DND-41 (cell line): Measurements from ENCODE around the gene ZNF138.
"Not testable (repeated sequence)": the region's sequence is repeated elsewhere in the genome, so short reads cannot be mapped to it uniquely, and the experiment has no call there.

Experiments used
- EZH2 ChIP-seq: IDR thresholded peaks from 3 replicates; pipeline ENCODE4 v1.6.1; 2012; ENCODE audit warnings: borderline replicate concordance, low read depth, mild to moderate bottlenecking, moderate library complexity, low read length, inconsistent platforms; ENCODE audit not compliant: severe bottlenecking
- TF ChIP-seq, protein P1 (sequence below): IDR thresholded peaks from 2 replicates; pipeline ENCODE4 v1.5.1; 2012; ENCODE audit warnings: borderline replicate concordance, low read length, moderate library complexity, mild to moderate bottlenecking; ENCODE audit not compliant: poor library complexity, severe bottlenecking; ENCODE audit errors: extremely low read depth

DNA sequence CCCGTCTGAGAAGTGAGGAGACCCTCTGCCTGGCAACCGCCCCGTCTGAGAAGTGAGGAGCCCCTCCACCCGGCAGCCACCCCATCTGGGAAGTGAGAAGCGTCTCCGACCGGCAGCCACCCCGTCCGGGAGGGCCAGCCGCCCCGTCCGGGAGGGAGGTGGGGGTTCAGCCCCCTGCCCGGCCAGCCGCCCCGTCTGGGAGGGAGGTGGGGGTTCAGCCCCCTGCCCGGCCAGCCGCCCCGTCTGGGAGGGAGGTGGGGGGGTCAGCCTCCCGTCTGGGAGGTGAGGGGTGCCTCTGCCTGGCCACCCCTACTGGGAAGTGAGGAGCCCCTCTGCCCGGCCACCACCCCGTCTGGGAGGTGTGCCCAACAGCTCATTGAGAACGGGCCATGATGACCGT lies 9.4 kb upstream of the ZNF138 start:
- TF ChIP-seq, protein P1, sequence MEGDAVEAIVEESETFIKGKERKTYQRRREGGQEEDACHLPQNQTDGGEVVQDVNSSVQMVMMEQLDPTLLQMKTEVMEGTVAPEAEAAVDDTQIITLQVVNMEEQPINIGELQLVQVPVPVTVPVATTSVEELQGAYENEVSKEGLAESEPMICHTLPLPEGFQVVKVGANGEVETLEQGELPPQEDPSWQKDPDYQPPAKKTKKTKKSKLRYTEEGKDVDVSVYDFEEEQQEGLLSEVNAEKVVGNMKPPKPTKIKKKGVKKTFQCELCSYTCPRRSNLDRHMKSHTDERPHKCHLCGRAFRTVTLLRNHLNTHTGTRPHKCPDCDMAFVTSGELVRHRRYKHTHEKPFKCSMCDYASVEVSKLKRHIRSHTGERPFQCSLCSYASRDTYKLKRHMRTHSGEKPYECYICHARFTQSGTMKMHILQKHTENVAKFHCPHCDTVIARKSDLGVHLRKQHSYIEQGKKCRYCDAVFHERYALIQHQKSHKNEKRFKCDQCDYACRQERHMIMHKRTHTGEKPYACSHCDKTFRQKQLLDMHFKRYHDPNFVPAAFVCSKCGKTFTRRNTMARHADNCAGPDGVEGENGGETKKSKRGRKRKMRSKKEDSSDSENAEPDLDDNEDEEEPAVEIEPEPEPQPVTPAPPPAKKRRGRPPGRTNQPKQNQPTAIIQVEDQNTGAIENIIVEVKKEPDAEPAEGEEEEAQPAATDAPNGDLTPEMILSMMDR, result not testable (repeated sequence)
- TF ChIP-seq EZH2, result not testable (repeated sequence)
